Tibial artery (tissue), 4 donors: ENCODE results near the gene TNN.

Experiments used
- DNase-seq, 2 donors: peaks; one replicate each; pipeline ENCODE4 v3.0.0-alpha.2; 2019
- H3K27ac ChIP-seq, 2 donors: fragments of 200-600 bp; sonication (generic) in 1 of 2; 1 replicate in 1 of 2; 2 replicates in 1 of 2; pipeline ENCODE4 v1.5.1; 2018 to 2019; ENCODE audit warnings: mild to moderate bottlenecking in 1 of 2
- H3K27me3 ChIP-seq, 2 donors: fragments of 200-600 bp; sonication (generic) in 1 of 2; one replicate each; pipeline versions ENCODE4 v1.5.1 to v1.6.0; 2016 to 2019
- H3K36me3 ChIP-seq, 3 donors: fragments of 200-600 bp; sonication (generic) in 2 of 3; one replicate each; pipeline ENCODE4 v1.5.1; 2016 to 2019; ENCODE audit warnings: mild to moderate bottlenecking in 2 of 3
- H3K4me1 ChIP-seq, 4 donors: fragments of 200-600 bp; sonication (generic) in 2 of 4; 1 replicate in 3 of 4; 2 replicates in 1 of 4; pipeline ENCODE4 v1.5.1; 2016 to 2019
- H3K4me3 ChIP-seq, 2 donors: fragments of 200-600 bp; sonication (generic) in 1 of 2; 1 replicate in 1 of 2; 2 replicates in 1 of 2; pipeline ENCODE4 v1.5.1; 2018 to 2019; ENCODE audit warnings: mild to moderate bottlenecking in 2 of 2
- H3K9me3 ChIP-seq, 3 donors: fragments of 200-600 bp; sonication (generic) in 1 of 3; one replicate each; pipeline ENCODE4 v1.5.1; 2016 to 2019
- CTCF ChIP-seq, 2 experiments: fragments of 200-600 bp in 1 of 2; fragments of 450-650 bp in 1 of 2; IDR thresholded peaks; one replicate each; pipeline ENCODE4 v1.5.1; 2017 to 2019; ENCODE audit warnings: antibody characterized with exemption in 2 of 2, mild to moderate bottlenecking in 1 of 2, moderate library complexity in 1 of 2
- intact Hi-C: fragments of 100-400 bp; cut with DNase I; formaldehyde crosslinking; loops from one replicate; pipeline ENCODE4 v1.15.0; 2023; ENCODE audit warnings: low total_unique reads

The TNN gene

GRCh38 chr1:175146529-175147213 is 79.0 kb downstream of the TNN start:
- no peak overlapping the region for H3K4me3 ChIP-seq
- H3K9me3 ChIP-seq, result no peaks in the 10 kb centered on the region
- intact Hi-C loops, result no loop called here
- no peaks in the 10 kb centered on the region for H3K36me3 ChIP-seq
- peak; percentile 55 to 72 for TF ChIP-seq CTCF (IDR thresholded peaks at IDR 0.05)
- peaks cover 0 to 7% (median 0%) of the 10 kb centered on the region in 4 donors for H3K4me1 ChIP-seq
- no peak overlapping the region for H3K27ac ChIP-seq
- peak in 1 of 2 donors; percentile 51 for DNase-seq
- peaks cover 0 to 10% of the 10 kb centered on the region in 2 donors for H3K27me3 ChIP-seq

- H3K9me3 ChIP-seq, result no peaks in the 10 kb centered on the region
- DNase-seq, result no peak
- no peak overlapping the region for H3K4me3 ChIP-seq
- no peaks in the 10 kb centered on the region for H3K36me3 ChIP-seq
- no peak for TF ChIP-seq CTCF (IDR thresholded peaks at IDR 0.05)
- peaks cover 0 to 7% (median 0%) of the 10 kb centered on the region in 4 donors for H3K4me1 ChIP-seq
- H3K27ac ChIP-seq, result no peak overlapping the region
- intact Hi-C loops, result no loop called here
- peaks cover 0 to 10% of the 10 kb centered on the region in 2 donors for H3K27me3 ChIP-seq
Observed at GRCh38 chr1:175147569-175147968, 79.9 kb downstream of the TNN start.

GRCh38 chr1:175148068-175148467 is 80.4 kb downstream of the TNN start:
- Histone ChIP-seq H3K36me3 (no peaks in the 10 kb centered on the region), H3K27ac (no peak overlapping the region), H3K9me3 (no peaks in the 10 kb centered on the region), H3K27me3 (peaks cover 0 to 10% of the 10 kb centered on the region in 2 donors), H3K4me1 (peaks cover 0 to 7% (median 0%) of the 10 kb centered on the region in 4 donors), H3K4me3 (no peak overlapping the region)
- TF ChIP-seq CTCF (IDR thresholded peaks at IDR 0.05), result no peak
- intact Hi-C loops, result no loop called here
- DNase-seq, result no peak

- no peak overlapping the region for H3K4me3 ChIP-seq
- peaks cover 0 to 7% (median 0%) of the 10 kb centered on the region in 4 donors for H3K4me1 ChIP-seq
- H3K36me3 ChIP-seq, result no peaks in the 10 kb centered on the region
- DNase-seq, result no peak
- peaks cover 0 to 9% of the 10 kb centered on the region in 2 donors for H3K27me3 ChIP-seq
- no peaks in the 10 kb centered on the region for H3K9me3 ChIP-seq
- TF ChIP-seq CTCF (IDR thresholded peaks at IDR 0.05), result no peak
- intact Hi-C loops, result loop anchor here (10.0 kb wide), 1 partner anchor 74 kb away; no protein-coding TSS in a partner anchor
- no peak overlapping the region for H3K27ac ChIP-seq
Observed at GRCh38 chr1:175150596-175151319, 83.1 kb downstream of the TNN start.

- intact Hi-C loops, result loop anchor here (10.0 kb wide), 1 partner anchor 73 kb away; no protein-coding TSS in a partner anchor
- no peak overlapping the region for H3K4me3 ChIP-seq
- H3K36me3 ChIP-seq, result no peaks in the 10 kb centered on the region
- TF ChIP-seq CTCF (IDR thresholded peaks at IDR 0.05), result peak; percentile 73 to 85
- H3K9me3 ChIP-seq, result no peaks in the 10 kb centered on the region
- peak in 1 of 2 donors; percentile 41 for DNase-seq
- H3K27me3 ChIP-seq, result peaks cover 0 to 6% of the 10 kb centered on the region in 2 donors
- H3K4me1 ChIP-seq, result no peaks in the 10 kb centered on the region
- H3K27ac ChIP-seq, result no peak overlapping the region
Observed at GRCh38 chr1:175152006-175152652, 84.5 kb downstream of the TNN start.
